ENCODE data around the gene INTS14.

The INTS14 gene

GRCh38 chr15:65610871-65611718 lies at the start of gene INTS14:
INTS14 (minus strand) TSS chr15:65611131; CDS start chr15:65607380, 3,751 bp downstream.
- peak; percentile 97 for DNase-seq (ENCODE audit: low spot score)

- DNase-seq (ENCODE audit: low spot score): no peak
Measured at GRCh38 chr15:65659502-65660052, 48.6 kb upstream of the INTS14 start.

GRCh38 chr15:65655457-65655856 lies 44.5 kb upstream of the INTS14 start:
- DNase-seq (ENCODE audit: low spot score): no peak

GRCh38 chr15:65655026-65655425 lies 44.1 kb upstream of the INTS14 start:
- no peak for DNase-seq (ENCODE audit: low spot score)

GRCh38 chr15:65653801-65654521 lies 43.0 kb upstream of the INTS14 start:
- no peak for DNase-seq (ENCODE audit: low spot score)

GRCh38 chr15:65653341-65653740 lies 42.4 kb upstream of the INTS14 start:
- DNase-seq (ENCODE audit: low spot score): no peak

GRCh38 chr15:65651831-65652749 lies 41.2 kb upstream of the INTS14 start:
- no peak for DNase-seq (ENCODE audit: low spot score)

GRCh38 chr15:65651042-65651322 lies 40.1 kb upstream of the INTS14 start:
- DNase-seq (ENCODE audit: low spot score): no peak

- DNase-seq (ENCODE audit: low spot score): no peak
Measured at GRCh38 chr15:65650312-65651041, 39.5 kb upstream of the INTS14 start.

- no peak for DNase-seq (ENCODE audit: low spot score)
Measured at GRCh38 chr15:65646486-65646885, 35.6 kb upstream of the INTS14 start.

- DNase-seq (ENCODE audit: low spot score): no peak
Measured at GRCh38 chr15:65645392-65645791, 34.5 kb upstream of the INTS14 start.

- no peak for DNase-seq (ENCODE audit: low spot score)
Measured at GRCh38 chr15:65644282-65644681, 33.4 kb upstream of the INTS14 start.

- DNase-seq (ENCODE audit: low spot score): no peak
Measured at GRCh38 chr15:65642594-65642993, 31.7 kb upstream of the INTS14 start.

GRCh38 chr15:65641768-65642475 lies 31.0 kb upstream of the INTS14 start:
- DNase-seq (ENCODE audit: low spot score): no peak

GRCh38 chr15:65639509-65639908 lies 28.6 kb upstream of the INTS14 start:
- DNase-seq (ENCODE audit: low spot score): no peak

GRCh38 chr15:65638681-65639089 lies 27.8 kb upstream of the INTS14 start:
- peak; percentile 81 for DNase-seq (ENCODE audit: low spot score)

- no peak for DNase-seq (ENCODE audit: low spot score)
Measured at GRCh38 chr15:65638109-65638508, 27.2 kb upstream of the INTS14 start.

- DNase-seq (ENCODE audit: low spot score): no peak
Measured at GRCh38 chr15:65634356-65634755, 23.4 kb upstream of the INTS14 start.

GRCh38 chr15:65633752-65634151 lies 22.8 kb upstream of the INTS14 start:
- DNase-seq (ENCODE audit: low spot score): no peak

- DNase-seq (ENCODE audit: low spot score): no peak
Measured at GRCh38 chr15:65632780-65633375, 21.9 kb upstream of the INTS14 start.
